IPS DF 6.9 (cell line): ENCODE measurements around the gene AMN.
"Not testable (repeated sequence)": the region's sequence is repeated elsewhere in the genome, so short reads cannot be mapped to it uniquely, and the experiment has no call there.

Experiments
- DNase-seq: peaks from one replicate; pipeline ENCODE4 v3.0.0-alpha.2; 2013; ENCODE audit warnings: low read depth, low spot score
- H3K27ac ChIP-seq: one replicate; pipeline ENCODE4 v1.5.1; 2013; ENCODE audit warnings: low read length, control low read depth
- H3K27me3 ChIP-seq: 2 replicates; pipeline ENCODE4 v1.6.1; 2013; ENCODE audit warnings: mild to moderate bottlenecking, low read length; ENCODE audit not compliant: control insufficient read depth, insufficient read depth
- H3K36me3 ChIP-seq: 2 replicates; pipeline ENCODE4 v1.6.1; 2013; ENCODE audit warnings: low read length; ENCODE audit not compliant: control insufficient read depth, insufficient read depth
- H3K4me1 ChIP-seq: 2 replicates; pipeline ENCODE4 v1.6.1; 2013; ENCODE audit warnings: low read length; ENCODE audit not compliant: control insufficient read depth, insufficient read depth
- H3K4me3 ChIP-seq: 2 replicates; pipeline ENCODE4 v1.5.1; 2013; ENCODE audit warnings: mild to moderate bottlenecking, low read length
- H3K9me3 ChIP-seq: 2 replicates; pipeline ENCODE4 v1.6.1; 2013; ENCODE audit warnings: low read length, inconsistent platforms; ENCODE audit not compliant: control insufficient read depth, insufficient read depth
- WGBS: extraction: QIAGEN DNeasy Blood & Tissue Kit; methylation state at CpG from one replicate; pipeline ENCODE4 v1.1.7; 2013; ENCODE audit warnings: mixed read lengths, missing lambda C conversion rate; ENCODE audit not compliant: insufficient read length, insufficient coverage; 5-methylcytosine and 5-hydroxymethylcytosine counted together

The AMN gene

DNA sequence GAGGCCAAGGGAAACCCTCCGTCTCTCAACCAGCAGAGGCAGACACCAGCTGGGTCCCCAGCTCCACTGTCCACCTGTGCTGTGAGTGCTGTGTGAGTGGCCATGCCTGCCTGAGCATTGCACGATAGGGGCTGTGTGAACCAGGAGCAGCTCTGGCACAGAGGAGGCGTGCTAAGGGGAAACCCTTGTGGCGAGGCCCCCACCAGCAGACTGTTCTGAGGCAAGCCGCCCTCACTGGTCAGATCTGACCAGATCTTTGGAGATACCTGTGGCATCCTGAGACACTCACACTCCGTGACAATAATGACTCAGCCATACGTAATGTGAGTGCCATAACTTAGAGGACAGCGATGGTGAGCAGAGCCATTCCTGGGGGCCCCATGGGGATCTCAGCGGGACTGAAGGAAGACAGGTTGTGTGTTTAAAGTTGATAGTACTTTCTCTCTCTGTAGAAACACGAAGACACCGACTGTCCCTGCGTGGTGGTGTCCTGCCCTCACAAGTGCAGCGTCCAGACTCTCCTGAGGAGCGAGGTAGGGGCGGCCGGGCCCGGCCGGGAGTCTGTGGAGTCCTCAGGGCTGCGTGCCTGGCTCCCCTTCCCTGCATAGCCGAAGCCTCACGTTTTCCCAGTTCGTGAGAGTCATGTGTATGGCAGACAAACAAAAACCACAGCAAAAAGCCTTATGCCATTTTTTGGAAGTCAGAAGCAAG lies 36.6 kb upstream of the AMN start:
- no peaks in the 10 kb centered on the region for H3K4me1 ChIP-seq
- no peak overlapping the region for H3K4me3 ChIP-seq
- no peak overlapping the region for H3K27ac ChIP-seq
- WGBS: no CpG with 5 or more reads among the region's 22 CpGs
- H3K36me3 ChIP-seq: no peaks in the 10 kb centered on the region
- H3K27me3 ChIP-seq: no peaks in the 10 kb centered on the region
- no peaks in the 10 kb centered on the region for H3K9me3 ChIP-seq
- no peak for DNase-seq

DNA sequence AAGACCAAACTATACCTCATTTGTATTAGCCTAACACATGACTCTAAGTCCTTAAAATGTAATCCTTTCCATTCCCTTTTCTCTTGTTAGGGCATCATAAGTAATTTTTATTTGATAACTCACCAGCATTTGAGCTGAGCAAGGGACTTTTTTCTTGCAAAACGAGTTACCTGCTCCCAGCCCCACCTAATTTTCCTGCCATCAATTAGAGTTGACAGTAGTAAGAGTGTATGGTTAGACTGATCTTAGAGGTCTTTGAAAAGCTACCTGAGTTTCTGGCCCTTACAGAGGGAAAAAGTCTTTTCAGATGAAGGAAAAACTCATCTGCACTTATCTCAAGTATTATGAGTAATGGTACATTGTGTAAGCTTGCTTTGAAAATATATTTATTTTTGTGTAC lies 33.7 kb upstream of the AMN start:
- no peak for DNase-seq
- no peak overlapping the region for H3K27ac ChIP-seq
- H3K36me3 ChIP-seq: no peaks in the 10 kb centered on the region
- H3K4me3 ChIP-seq: no peak overlapping the region
- no peaks in the 10 kb centered on the region for H3K27me3 ChIP-seq
- no peaks in the 10 kb centered on the region for H3K9me3 ChIP-seq
- no CpG with 5 or more reads among the region's 1 CpG for WGBS
- no peaks in the 10 kb centered on the region for H3K4me1 ChIP-seq

- H3K36me3 ChIP-seq: no peaks in the 10 kb centered on the region
- H3K27me3 ChIP-seq: no peaks in the 10 kb centered on the region
- H3K4me1 ChIP-seq: no peaks in the 10 kb centered on the region
- no peak for DNase-seq
- no peak overlapping the region for H3K27ac ChIP-seq
- H3K9me3 ChIP-seq: no peaks in the 10 kb centered on the region
- H3K4me3 ChIP-seq: no peak overlapping the region
- WGBS: no CpG with 5 or more reads among the region's 7 CpGs
Measured at GRCh38 chr14:102889615-102890014, 32.8 kb upstream of the AMN start.

- Histone ChIP-seq H3K27ac (no peak overlapping the region), H3K4me3 (no peak overlapping the region), H3K36me3 (no peaks in the 10 kb centered on the region), H3K9me3 (no peaks in the 10 kb centered on the region), H3K27me3 (no peaks in the 10 kb centered on the region), H3K4me1 (no peaks in the 10 kb centered on the region)
- DNase-seq: no peak
- no CpG with 5 or more reads among the region's 15 CpGs for WGBS
Measured at GRCh38 chr14:102891111-102891510, 31.4 kb upstream of the AMN start.

DNA sequence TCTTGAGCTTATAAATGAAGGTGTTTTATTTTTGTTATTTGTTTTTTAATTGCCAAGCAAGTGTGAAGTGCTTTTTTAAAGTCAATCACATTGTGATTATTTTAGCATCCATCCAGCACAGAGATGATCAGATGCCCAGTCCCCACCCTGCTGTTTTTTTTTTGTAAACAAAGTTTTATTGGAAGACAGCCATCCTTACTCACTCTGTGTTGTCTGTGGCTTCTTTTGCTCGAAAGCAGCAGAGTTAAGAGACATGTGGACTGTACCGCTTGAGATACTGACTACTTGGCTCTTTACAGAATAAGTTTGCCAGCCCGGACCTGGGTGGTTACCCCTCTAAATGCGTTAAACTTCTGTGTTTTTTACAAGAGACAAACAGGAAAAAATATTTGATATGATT lies 30.9 kb upstream of the AMN start:
- no peak overlapping the region for H3K4me3 ChIP-seq

DNA sequence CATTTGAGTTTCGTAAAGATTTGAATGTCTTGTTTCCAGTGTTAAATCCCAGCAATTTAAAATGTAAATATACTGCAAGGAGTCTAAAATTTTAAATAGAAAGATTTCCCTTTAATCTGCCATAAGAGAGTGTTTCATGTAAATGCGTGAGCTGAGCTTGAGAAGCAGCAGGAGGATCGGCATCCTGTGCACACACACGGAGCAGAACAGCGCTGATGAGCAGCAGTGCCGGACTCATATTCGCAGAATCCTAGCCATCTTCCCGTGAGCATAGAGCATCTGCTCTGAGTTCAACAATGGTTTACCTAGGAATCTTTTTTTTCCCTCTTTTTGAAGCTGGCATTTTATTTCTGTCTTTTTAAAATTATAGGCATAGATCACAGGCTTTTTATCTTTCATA lies 29.8 kb upstream of the AMN start:
- no peaks in the 10 kb centered on the region for H3K27me3 ChIP-seq
- no peaks in the 10 kb centered on the region for H3K9me3 ChIP-seq
- no peak overlapping the region for H3K4me3 ChIP-seq
- no peaks in the 10 kb centered on the region for H3K36me3 ChIP-seq
- no CpG with 5 or more reads among the region's 8 CpGs for WGBS
- no peak for DNase-seq
- no peaks in the 10 kb centered on the region for H3K4me1 ChIP-seq
- no peak overlapping the region for H3K27ac ChIP-seq

More for the DNA sequence above, 30.9 kb upstream of the AMN start:
- H3K27ac ChIP-seq: no peak overlapping the region
- no peak for DNase-seq
- no peaks in the 10 kb centered on the region for H3K27me3 ChIP-seq
- H3K9me3 ChIP-seq: no peaks in the 10 kb centered on the region
- no peaks in the 10 kb centered on the region for H3K4me1 ChIP-seq
- no CpG with 5 or more reads among the region's 4 CpGs for WGBS
- H3K36me3 ChIP-seq: no peaks in the 10 kb centered on the region

DNA sequence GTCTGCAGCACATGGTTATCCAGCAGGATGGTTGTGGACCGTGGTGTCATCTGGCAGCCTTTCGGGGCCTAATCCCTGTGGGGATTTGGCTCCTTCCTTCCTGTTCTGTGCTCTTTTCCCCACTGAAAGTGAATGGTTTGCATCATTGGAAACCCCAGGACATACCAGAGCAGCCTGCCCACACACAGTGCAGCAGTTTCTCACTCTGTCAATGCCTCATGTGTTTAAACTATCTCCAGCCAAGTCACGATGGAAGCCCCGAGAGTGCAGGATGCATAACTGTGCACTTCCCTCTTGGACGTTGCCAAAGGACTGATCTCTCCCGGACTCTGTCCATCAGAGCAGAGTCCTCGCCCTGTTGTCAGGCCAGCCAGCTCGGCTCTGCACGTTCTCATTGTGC lies 29.0 kb upstream of the AMN start:
- Histone ChIP-seq H3K36me3 (no peaks in the 10 kb centered on the region), H3K27ac (no peak overlapping the region), H3K4me3 (no peak overlapping the region), H3K9me3 (no peaks in the 10 kb centered on the region), H3K4me1 (no peaks in the 10 kb centered on the region), H3K27me3 (no peaks in the 10 kb centered on the region)
- WGBS: no CpG with 5 or more reads among the region's 9 CpGs
- DNase-seq: no peak

DNA sequence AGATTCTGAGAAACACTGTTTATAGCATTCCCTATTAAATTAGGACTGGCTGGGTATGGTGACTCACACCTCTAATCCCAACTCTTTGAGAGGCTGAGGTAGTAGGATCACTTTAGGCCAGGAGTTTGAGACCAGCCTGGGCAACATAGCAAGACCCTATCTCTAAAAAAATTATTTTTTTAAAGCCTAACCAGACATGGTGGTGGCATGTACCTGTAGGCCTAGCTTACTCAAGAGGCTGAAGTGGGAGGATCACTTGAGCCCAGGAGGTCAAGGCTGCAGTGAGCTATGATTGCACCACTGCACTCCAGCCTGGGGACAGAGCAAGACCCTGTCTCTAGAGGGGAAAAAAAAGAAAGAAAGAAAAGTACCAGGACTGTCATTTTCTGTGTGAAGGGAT lies 25.7 kb upstream of the AMN start:
- H3K4me1 ChIP-seq, H3K9me3 ChIP-seq, H3K27ac ChIP-seq, DNase-seq, H3K4me3 ChIP-seq, H3K27me3 ChIP-seq, H3K36me3 ChIP-seq: not testable (repeated sequence)

GRCh38 chr14:102897299-102898027 lies 25.0 kb upstream of the AMN start:
- no peaks in the 10 kb centered on the region for H3K36me3 ChIP-seq
- H3K27ac ChIP-seq: no peak overlapping the region
- H3K9me3 ChIP-seq: no peaks in the 10 kb centered on the region
- H3K4me3 ChIP-seq: no peak overlapping the region
- H3K4me1 ChIP-seq: no peaks in the 10 kb centered on the region
- DNase-seq: no peak
- WGBS: no CpG with 5 or more reads among the region's 14 CpGs
- H3K27me3 ChIP-seq: no peaks in the 10 kb centered on the region

GRCh38 chr14:102898298-102898697 lies 24.2 kb upstream of the AMN start:
- DNase-seq: no peak
- no peaks in the 10 kb centered on the region for H3K9me3 ChIP-seq
- H3K27me3 ChIP-seq: no peaks in the 10 kb centered on the region
- WGBS: no CpG with 5 or more reads among the region's 6 CpGs
- no peak overlapping the region for H3K27ac ChIP-seq
- H3K4me3 ChIP-seq: no peak overlapping the region
- no peaks in the 10 kb centered on the region for H3K36me3 ChIP-seq
- no peaks in the 10 kb centered on the region for H3K4me1 ChIP-seq
